ENCODE data around the gene AHI1.

AHI1 gene

DNA sequence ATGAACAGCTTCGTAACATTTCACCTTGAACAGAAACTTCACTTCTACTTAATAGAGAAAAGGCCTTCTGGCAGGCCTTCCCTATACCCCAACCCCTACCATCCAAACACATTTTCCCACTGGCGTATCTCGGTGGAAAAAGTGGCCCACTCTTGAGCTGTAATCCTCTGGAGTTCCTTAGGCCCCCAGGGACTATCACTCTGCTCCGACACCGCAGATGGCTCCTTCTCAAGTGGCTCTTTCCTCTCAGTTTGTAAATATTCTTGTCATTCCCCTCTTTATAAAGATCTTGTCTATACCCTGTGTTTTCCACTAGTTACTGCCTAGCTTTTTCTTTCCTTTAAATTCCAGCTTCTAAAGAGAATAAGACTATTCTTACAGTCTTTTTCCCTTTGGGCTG lies 207.7 kb downstream of the AHI1 start:
- DNase-seq: no peak

DNA sequence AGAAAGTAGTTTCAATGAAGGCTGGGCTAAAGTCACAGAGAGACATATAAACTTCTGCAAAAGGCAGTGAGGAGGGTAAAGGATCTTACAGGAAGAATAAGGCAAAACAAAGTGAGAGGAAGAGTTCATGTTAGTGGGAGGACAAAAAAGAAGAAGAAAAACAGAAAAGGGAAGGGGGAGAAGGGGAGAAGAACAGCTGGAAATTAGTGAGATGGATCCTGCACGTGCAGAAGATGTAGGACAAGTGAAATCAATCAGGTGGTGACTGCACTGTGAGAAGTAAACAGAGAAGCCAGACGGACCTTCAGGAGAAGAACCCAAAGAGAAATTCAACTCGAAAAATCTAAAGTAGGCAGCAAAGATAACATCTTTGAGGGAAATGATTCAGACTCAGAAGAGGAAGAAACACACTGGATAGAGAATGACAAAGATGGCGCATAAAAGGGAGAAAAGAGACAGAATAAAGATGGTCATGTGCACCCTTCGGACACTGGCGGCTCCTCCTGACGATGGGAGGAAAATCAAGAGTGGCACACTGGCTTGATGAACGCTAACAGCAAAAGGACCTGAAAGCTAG lies 210.5 kb downstream of the AHI1 start:
- DNase-seq: no peak

DNA sequence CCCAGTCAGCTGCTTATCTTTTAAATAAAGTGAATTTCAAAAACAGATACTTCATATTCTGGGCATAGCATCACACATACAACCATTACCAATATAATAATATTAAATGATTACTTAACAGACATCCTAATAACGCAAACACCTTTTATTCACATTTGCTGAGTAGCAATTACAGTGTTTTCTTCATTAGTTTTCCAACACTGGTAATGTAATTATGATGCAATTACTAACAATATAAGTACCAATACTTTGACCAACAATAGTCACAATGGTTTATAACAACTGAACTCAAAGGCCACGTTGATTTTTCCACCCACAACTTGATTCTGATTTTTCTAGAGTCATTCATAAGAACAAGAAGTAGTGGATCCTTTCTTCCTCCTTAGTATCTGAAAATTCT lies 212.4 kb downstream of the AHI1 start:
- no peak for DNase-seq

DNA sequence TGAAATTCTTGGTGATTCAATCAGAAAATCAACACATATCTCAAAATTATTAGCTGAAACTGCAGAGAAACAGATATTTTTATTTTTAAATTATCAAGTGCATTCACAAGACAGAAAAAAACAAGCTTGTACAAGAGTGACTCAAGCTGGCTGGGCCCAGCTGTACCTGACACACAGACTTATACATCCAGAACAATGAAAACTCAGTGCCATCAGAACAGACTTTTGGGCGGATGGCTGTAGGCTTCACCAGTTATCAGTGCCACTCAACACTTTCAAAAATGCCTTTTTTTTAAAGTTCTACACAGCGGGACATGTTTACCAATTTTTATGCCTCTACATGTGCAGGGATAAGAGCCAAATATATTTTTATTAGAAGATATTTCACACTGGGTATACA lies 213.6 kb downstream of the AHI1 start:
- no peak for DNase-seq

DNA sequence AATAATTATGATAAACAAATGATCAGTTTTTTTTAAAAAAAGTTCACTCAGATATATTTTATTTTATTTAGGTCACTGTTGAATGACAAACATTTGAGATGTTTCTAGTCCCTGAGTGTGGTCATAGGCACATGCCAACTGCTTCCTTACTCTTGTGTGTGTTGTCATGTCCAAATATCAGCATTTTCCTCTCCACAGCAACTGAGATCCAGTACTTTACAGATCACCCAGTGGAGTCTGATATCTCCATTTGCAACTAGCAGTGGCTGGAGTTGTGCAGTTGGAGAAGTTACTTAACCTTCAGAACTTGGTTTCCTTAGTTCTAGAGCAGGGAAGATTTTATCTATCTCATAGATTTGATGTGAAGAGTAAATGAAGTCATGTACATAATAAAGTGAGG lies 215.1 kb downstream of the AHI1 start:
- no peak for DNase-seq

DNA sequence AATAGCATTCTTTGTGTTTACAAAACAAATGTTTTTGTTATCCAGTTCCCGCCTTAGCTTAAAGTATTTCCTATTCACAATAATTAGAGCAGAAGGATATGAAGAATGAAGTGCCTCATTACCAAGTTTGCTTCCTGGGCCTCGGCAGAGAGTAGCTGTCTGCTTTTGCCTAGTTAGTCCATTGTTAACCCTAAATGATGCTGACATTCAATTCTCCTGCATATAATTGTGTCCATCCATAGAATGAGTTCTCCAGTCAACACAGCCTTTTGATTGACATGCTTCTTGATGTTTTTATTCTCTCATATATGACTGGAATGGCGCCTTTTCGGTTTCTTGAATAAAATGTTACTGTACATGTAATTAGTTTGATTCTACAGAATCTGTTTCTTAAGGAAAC lies 215.6 kb downstream of the AHI1 start:
- no peak for DNase-seq

DNA sequence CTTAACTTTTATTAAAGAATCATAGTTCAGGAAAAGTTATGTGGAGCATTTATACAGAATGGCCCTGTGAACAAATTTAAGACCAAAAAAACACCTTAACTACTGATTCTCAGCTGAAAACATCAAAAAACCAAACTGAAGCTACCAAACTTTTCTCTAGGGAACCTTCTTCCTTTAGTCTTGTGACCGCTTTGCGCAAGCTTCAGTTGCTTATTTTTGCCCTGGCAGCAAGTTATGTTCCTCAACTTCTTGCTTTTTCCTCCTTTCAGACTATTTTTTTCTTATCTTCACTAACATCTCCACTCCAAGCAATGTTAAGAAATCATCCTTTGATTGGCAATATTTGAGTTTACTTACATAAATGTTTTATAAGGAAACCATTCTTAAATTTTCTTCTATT lies 216.3 kb downstream of the AHI1 start:
- no peak for DNase-seq

DNA sequence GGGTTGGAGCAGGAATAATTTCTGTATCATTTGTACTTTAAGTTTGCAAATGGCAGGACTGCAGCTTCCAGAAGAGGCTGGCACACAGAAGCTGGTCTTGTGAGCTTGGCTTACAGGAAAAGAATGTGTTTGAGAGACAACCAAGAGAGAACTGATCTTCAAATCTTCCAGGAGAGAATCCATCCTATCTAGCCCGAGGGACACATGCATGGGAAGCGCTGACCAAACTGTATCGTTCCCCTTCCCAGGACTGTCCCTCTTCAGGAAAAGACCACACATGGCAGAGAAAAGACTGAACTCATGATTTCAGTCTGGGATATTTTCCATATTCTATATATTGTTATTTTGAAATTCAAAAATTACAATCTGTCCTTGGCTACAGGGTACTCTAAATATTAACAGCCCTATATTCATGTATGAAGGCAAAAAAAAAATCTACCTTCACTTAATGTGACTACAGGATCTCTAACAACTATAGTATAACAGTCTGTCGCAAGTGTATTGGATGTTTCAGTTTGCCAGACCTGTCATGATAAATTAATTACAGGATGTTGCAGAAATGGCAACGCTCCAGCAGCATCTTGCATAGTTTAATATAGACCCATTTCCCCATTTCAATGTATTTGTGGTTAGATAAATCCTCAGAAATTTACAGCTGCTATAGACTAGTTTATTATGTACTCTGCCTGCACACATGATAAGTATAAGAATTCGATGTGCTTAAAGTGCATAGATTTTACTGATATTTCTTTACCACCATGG lies 217.0 kb downstream of the AHI1 start:
- DNase-seq: no peak

DNA sequence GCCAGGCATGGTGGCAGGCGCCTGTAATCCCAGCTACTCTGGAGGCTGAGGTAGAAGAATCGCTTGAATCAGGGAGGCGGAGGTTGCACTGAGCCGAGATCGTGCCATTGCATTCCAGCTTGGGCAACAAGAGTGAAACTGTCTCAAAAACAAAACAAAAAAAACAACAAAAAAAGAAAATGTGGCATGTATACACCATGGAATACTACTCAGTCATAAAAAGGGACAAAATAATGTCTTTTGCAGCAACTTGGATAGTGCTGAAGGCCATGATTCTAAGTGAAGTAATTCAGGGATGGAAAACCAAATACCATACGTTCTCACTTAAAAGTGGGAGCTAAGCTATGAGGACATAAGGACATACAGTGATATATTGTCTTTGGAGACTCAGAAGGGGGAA lies 220.1 kb downstream of the AHI1 start:
- no peak for DNase-seq

DNA sequence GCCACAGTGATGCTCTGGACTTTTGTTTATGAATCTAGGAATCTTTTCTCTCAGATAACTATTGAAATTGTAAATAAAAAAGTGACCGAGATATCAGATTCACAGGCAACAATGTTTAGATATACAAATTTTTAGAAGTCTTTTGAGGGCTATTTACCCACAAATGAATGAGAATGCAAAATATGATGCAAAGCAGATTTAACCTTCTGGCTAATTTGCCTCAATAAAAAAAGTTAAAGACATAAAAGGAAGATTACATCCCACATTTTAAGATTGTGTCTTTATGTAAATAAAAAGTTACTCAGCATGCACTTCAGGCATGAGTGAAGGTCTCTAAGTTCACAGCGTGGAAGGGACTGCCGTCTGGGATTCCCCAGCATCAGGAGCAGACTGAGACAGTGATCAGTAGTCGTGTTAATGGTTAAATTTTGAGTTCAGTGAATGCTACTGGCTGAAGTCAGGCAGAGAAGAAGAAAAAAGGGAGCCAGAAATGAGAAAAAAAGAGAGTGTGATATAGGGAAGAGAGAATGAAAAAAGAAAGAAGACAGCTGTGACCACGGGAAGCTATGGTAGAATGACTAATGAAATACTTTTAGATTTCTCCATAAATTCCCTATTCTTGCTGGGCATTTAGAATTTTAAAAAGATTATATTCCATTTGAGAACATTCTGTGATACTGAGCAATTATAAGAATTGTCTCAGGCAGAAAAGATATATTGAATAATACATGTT lies 222.8 kb downstream of the AHI1 start:
- DNase-seq: no peak

DNA sequence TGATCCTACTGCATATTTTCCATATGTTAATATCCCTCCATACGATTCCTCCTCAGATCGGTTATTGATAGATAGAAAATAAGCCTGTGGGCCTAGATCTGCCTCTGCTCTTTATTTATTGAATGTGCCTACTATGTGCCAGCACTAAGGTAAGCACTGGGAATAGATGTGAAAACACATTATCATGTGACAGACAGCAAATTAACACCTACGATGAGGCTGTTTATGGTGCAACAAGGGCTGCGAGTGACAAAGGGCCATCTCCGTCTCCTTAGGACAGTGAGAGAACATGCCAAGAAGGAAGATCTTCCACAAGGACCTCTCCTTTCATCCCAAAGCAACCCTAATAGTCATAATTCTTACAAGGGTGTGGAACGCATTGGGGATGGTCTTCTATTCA lies 225.9 kb downstream of the AHI1 start:
- DNase-seq: no peak

DNA sequence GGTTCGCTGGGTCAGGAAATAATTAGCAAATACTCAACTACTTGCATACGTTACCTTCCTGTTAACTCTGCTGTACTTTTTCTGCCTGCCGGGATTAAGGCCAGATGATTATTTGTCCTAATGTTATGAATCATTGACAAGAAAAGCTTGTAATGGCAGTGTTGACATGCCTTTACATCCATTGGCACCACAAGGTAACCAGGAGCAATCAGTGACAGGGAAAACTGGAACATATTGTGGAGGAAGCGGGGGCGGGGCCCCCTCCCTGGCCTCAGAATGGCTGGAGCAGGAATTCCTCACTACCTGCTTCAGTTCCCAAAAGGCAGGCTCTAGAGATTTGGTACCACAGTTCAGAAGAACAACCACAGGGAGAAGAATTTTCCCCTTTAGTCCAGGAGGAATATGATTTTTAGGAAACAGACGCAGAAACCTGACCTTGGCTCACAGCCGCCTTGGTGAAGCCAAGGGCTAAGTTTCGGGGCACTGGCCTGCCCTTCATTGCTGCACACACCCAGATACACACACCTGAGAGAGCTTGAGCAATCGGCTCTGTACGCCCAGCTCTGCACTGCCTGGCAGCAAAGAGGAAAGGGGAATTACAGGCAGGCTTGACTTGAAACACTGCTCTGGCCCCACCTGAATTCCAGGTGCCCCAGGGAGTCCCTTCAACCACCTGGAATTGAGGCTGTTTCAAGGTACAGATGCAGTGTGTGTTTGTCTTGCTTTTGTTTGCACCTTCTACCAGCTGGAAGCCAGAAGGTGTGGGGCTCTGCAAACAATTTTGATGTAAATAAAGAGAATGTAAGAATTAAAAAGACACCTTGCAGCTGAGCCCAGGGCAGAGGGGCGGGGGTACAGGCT lies 226.6 kb downstream of the AHI1 start:
- DNase-seq: no peak

DNA sequence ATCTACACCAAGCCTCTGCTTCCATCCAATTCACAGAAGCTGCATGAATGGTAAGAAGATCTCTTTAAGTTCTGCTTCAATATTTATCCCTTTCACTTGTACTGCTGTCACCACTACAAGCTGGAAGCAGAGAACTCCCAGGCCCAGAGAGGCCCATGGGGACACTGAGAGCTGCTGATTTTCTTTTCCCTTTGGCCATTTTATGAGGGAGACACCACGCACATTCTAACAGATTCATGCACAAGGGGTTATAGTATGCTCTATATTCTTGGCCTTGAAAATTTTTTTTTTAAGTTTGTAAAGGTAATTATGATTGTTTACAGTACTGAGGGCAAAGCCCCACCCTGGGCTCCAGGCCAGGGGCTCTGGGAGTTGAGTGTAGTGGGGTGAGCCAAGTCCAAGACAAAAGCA lies 228.1 kb downstream of the AHI1 start:
- DNase-seq: no peak

DNA sequence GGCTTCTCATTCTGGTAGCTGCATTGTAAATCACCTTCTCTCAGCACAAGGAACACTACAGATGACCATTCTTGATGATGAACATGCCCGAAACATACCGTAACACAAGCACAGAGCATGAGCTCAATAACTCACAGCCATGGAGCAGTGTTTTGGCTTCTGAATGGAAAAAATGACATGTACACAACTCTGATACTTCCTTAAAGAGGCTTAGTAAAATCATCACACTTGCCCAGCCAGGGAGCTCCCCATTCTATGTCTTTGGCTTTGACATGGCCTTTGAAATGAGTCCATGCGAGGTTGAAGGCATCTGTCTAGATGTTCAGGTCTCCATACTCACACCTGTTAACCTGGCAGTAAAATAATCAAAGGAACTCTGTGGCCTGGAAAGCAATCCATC lies 228.8 kb downstream of the AHI1 start:
- DNase-seq: no peak

DNA sequence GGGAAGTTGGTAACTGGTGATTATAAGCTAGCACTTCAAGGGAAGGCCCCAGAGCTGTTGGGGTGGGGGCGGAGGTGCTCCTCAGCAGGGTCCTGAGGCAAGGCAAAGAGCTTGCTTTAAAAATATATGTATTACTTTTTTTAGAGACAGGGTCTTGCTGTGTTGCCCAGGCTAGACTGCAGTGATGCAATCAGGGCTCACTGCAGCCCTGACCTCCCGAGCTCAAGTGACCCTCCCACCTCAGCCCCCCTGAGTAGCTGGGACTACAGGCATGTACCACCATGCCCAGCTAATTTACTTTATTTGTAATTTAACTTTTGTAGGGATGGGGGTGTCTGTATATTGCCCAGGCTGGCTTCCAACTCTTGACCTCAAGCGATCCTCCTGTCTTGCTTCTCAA lies 229.3 kb downstream of the AHI1 start:
- no peak for DNase-seq

DNA sequence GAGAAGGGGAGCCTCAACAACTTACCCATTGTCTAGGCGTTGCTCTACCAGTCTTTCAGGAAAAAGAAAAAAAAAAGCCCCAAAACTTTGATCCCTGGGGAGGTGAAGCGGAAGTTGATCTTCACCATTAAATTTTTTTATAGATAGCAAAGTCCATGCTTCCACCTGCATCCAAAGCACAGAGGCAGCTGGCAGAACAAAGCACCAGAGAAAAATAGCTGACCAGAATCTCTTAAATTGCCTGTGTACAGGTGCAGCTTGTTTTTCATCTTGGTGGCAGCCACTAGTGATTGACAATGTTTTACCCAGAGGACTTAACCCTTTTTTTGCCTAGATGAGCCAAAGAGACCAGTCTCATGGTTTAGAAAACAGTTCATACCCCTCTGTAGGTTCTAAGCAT lies 230.5 kb downstream of the AHI1 start:
- DNase-seq: no peak

DNA sequence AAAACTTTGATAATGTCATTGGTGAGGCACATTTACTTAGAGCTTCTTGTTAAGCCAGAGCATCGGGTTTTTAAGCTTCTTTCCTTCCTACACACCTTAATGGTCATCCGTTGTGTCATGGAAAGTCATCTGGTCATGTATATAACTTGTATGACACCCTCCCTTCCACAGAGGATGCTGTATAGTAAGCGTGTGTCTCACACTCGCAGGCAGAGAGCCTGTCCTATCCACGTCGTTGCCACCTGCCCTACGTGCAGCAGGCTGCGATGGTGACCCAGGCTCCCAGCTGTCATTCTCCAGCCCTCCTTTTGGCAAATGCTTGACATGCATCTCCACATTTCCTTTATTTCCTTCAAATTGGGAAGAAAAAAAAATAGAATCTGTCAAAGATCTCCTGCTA lies 230.9 kb downstream of the AHI1 start:
- no peak for DNase-seq

DNA sequence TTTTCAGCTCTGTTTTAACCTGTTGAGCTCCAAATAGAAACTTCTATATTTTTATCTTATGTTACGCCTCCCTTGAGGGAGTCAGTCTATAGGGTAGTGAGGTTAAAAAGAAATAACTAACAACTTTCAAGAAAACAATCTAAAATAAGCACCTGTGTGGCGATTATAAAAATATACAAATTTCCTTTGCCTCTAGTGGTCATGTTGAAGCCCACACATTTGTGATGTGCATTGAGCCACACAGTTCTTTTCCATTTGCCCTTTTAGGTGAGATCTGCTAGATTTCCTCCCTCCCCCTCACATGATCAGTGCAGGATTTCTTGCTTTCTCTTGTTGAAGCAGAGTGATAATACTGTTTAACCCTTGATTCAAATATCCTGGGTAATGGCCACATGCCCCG lies 232.3 kb downstream of the AHI1 start:
- no peak for DNase-seq

DNA sequence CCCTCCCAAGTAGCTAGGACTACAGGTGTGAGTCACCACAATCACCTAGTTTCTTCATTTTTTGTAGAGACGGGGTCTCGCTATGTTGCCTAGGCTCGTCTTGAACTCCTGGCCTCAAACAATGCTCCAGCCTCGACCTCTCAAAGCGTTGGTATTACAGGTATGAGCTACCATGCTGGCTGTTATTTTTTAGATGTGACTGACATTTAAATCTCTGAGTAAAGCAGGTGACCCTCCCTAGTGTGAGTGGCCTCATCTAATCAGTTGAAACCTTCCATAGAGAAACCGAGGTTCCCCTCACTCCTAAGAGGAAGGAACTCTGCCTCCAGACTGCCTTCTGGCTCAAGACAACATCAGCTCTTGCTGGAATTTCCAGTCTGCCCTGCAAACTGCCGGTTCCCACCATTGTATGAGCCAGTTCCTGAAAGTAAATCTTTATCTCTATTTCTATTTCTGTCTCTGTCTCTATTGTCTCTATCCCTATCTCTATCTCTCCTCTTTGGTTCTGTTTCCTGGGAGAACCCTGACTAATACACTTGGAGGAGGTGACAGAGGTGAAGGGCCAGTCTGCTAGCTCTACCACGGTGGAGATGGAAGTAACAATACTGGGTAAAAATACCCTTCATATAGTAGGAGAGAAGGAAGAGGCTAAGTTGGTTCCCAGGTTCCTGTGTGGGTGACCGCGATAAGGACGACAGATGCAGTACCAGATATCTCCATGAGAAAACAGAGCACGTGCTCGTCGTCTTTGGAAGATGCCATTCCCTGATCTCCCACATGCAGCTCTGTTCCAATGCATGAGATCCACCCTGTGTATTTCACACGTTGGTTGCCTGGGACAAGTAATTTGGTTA lies 235.4 kb downstream of the AHI1 start:
- DNase-seq: no peak

DNA sequence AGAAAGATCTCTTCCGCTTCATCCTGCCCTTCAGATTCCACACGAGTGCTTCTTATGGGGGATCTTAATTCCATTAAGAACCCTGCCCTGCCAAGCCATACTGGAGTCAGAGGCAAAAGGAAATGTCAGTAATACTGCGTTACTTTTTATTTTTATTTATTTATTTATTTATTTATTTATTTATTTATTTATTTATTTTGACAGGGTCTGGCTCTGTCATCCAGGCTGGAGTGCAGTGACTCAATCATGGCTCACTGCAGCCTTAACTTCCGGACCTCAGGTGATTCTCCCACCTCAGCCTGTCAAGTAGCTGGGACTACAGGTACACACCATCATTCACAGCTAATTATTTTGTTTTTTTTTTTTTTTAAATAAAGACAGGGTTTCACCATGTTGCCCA lies 236.9 kb downstream of the AHI1 start:
- DNase-seq: no peak

DNA sequence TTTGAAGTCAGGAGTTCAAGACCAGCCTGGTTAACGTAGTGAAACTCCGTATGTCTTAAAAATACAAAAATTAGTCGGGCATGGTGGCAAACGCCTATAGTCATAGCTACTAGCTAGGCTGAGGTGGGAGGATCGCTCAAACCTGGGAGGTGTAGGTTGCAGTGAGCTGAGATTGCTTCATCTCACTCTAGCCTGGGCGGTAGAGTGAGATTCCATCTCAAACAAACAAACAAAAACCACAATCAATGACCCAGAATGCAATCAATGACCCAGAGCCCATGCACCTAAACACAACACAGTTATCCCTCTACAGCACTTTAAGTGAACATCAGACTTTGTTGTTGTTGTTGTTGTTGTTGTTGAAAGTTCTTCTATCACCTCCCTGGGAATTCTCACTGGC lies 238.6 kb downstream of the AHI1 start:
- DNase-seq: no peak

DNA sequence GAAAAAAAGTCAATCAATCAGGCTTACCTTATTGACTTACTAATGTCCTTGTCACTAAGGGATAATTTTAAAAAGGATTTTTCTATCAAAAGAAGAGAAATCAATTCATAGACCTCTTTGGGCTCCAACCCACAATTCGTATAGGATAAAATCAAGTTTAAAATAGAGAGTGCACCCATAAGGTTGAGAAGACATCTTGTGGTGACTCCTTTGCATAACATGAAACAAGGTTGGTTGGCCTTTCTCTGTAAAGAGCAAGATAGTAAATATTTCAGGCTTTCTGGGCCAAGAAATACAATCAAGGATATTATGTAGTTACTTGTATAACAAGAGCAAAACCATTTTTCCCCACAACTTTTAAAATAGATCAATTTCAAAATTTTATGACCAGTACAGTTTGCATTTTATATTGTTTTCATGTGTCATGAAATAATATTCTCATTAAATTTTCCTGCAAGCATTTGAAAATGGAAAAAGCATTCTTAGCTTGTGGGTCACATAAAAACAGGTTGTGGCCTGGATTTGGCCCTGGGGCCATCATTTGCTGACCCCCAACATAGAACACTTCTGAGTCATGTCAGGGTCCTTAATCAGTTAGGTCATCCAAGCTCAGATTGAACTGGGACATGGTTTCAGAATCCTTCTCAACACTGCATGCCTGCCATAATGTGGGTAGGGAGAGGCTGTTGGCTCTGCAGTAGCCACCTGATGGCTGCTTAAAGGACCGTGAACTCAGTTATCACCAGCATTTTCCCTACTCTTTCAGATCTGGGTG lies 239.7 kb downstream of the AHI1 start:
- DNase-seq: no peak

All from effector CD4-positive, alpha-beta T cell (primary cell).